ENCODE results near the gene MYBBP1A. TPM values are rescaled to one million over a fixed set of nuclear protein-coding genes. Genes with fewer than 3 reads are reported as not detected.
"Not testable (repeated sequence)": the region's sequence is repeated elsewhere in the genome, so short reads cannot be mapped to it uniquely, and the experiment has no call there.

The MYBBP1A gene
- total RNA-seq, 1 experiment from 2014 or later = 130 TPM

DNA sequence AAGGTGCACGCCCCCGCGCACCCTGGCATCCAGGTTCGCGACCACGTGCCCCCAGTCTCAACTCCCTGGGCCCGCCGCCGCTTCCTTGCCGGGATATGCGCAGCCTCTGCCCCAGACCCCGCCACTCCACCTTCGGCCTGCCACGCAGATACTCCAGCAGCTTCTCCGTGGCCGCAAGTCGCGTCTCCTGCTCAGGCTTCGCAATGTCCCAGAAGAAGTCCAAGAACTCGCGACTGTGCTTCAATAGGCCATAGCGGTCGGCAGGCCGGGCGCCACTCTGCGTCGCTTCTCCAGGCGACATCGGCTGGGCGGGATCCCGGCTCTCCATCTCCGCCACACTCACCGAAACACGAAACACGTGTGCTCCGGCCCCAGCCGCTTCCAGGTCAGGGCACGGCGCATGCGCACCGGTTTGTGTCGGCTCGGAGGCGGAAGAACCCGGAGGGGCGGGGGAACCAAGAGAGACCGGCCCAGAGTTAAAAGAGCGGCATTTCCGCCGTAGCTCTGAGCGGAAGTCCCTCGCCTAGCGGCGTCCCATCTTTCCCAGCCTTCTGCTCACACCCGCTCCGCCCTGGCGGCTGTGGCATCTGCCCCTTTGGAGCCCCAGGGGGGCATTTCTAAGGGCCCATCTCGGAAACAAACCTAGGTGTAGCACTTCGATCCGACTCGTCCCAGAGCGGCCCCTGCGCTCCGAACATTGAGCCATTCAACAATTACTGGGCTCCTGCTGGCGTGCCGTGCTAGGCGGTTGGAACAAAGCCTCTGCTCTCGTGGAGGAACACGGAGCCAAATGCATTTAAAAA lies at the start of gene MYBBP1A (continued):
- peak; percentile 99 for TF ChIP-seq MAX (IDR thresholded peaks at IDR 0.05)
- TF ChIP-seq, protein P1, sequence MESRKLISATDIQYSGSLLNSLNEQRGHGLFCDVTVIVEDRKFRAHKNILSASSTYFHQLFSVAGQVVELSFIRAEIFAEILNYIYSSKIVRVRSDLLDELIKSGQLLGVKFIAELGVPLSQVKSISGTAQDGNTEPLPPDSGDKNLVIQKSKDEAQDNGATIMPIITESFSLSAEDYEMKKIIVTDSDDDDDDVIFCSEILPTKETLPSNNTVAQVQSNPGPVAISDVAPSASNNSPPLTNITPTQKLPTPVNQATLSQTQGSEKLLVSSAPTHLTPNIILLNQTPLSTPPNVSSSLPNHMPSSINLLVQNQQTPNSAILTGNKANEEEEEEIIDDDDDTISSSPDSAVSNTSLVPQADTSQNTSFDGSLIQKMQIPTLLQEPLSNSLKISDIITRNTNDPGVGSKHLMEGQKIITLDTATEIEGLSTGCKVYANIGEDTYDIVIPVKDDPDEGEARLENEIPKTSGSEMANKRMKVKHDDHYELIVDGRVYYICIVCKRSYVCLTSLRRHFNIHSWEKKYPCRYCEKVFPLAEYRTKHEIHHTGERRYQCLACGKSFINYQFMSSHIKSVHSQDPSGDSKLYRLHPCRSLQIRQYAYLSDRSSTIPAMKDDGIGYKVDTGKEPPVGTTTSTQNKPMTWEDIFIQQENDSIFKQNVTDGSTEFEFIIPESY (IDR thresholded peaks at IDR 0.05; ENCODE audit: extremely low read depth, insufficient replicate concordance, low read length) = no peak
- peak; percentile 61 for TF ChIP-seq YY1 (IDR thresholded peaks at IDR 0.05; ENCODE audit: extremely low read depth, insufficient replicate concordance, low read depth, low read length)
- peak; percentile 46; the same call in 1 of the 2 replicates for TF ChIP-seq ZFX (IDR thresholded peaks at IDR 0.05)
- no peak for TF ChIP-seq JUND (IDR thresholded peaks at IDR 0.05)
- no peak for TF ChIP-seq EZH2phosphoT487 (IDR thresholded peaks at IDR 0.05; ENCODE audit: borderline replicate concordance)
- TF ChIP-seq CEBPB (IDR thresholded peaks at IDR 0.05; ENCODE audit: low read depth) = no peak
- TF ChIP-seq ZNF274 (IDR thresholded peaks at IDR 0.05; ENCODE audit: low read depth, low read length) = no peak

GRCh38 chr17:4604736-4605135 lies 49.6 kb upstream of the MYBBP1A start:
- DNase-seq (ENCODE audit: low read depth, low spot score); intact Hi-C loops (cut with micrococcal nuclease); H2AFZ ChIP-seq (ENCODE audit: low read depth, low read length, poor library complexity, severe bottlenecking); H3K79me2 ChIP-seq (ENCODE audit: insufficient read depth, low read length); H3K4me3 ChIP-seq (replicated peaks in 1 of 2; ENCODE audit: low read depth in 1 of 2, low read length in 2 of 2); H3K4me1 ChIP-seq (ENCODE audit: control insufficient read depth in 1 of 2, insufficient read depth in 2 of 2, low read length in 2 of 2); H3K27me3 ChIP-seq (ENCODE audit: insufficient read depth, low read length); ATAC-seq; H3K4me2 ChIP-seq (ENCODE audit: low read length); H3K27ac ChIP-seq (ENCODE audit: low read depth, low read length); H3K36me3 ChIP-seq (ENCODE audit: control insufficient read depth in 1 of 2, insufficient read depth in 2 of 2, low read length in 2 of 2); H3K9me2 ChIP-seq (ENCODE audit: insufficient read depth); CTCF ChIA-PET; POLR2A ChIA-PET; H3K9ac ChIP-seq (ENCODE audit: low read length); RAD21 ChIA-PET (ENCODE audit: low non-redundant PET in 1 of 2, low total read pairs in 2 of 2, uncharacterized antibody in 2 of 2, unreplicated experiment in 2 of 2); H3K9me3 ChIP-seq (ENCODE audit: control insufficient read depth in 1 of 2, insufficient read depth in 1 of 2, low read depth in 1 of 2, low read length in 2 of 2); H4K20me1 ChIP-seq (ENCODE audit: insufficient read depth); BruUV-seq (replicated peaks): not testable (repeated sequence)
